HG02973 (cell line): ENCODE results near the gene PARL.
"Not testable (repeated sequence)": the region's sequence is repeated elsewhere in the genome, so short reads cannot be mapped to it uniquely, and the experiment has no call there.

Source experiments
- ATAC-seq: cut with Tn5 transposase; IDR thresholded peaks from one replicate; pipeline ENCODE4 v1.9.1; 2021; ENCODE audit warnings: moderate library complexity; ENCODE audit not compliant: unreplicated experiment

The PARL gene

DNA sequence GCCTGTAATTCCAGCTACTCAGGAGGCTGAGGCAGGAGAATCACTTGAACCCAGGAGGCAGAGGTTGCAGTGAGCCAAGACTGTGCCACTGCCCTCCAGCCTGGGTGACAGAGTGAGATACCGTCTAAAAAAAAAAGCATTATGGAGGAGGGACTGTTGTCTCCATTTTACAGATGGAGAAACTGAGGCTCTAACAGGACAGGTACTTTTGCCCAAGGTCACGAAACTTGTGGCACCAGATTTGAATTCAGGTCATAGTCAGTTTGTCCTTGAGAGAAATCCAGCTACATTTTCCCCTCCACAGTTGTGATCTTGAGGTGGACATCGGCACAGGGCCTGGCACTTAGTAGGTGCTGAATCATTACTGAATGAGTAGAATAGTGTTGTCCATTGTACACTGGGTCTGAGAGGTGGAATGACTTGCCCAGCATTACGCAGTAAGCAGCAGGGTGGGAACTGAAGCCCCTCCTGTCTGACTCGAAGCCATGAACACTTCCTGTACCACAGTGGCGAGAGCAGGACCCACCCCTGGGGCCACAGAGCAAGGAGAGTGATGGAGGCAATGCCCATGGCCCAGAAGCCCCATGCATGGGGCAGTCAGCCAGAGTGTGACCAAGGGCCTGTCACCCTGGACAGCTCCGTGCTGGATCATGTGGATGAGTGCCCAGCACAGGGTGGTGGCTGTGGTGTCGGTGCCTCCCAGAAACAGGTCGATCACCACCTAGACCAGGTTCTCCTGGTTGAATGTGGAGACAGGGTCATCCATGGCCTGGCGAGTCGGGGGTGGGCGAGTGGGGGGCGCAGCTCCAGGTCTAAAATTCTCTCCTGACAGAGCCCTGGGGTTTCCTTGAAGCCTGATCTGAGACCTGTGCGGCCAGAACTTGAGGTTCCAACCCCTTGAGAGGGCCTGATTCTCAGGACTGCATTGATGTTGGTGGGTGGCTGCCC, 20.4 kb upstream of the PARL start:
- no peak for ATAC-seq

GRCh38 chr3:183898028-183898431, 13.3 kb upstream of the PARL start:
- no peak for ATAC-seq

GRCh38 chr3:183897606-183898005, 12.9 kb upstream of the PARL start:
- ATAC-seq, result no peak

GRCh38 chr3:183896610-183897009, 11.9 kb upstream of the PARL start:
- no peak for ATAC-seq

GRCh38 chr3:183896184-183896583, 11.5 kb upstream of the PARL start:
- ATAC-seq, result no peak

DNA sequence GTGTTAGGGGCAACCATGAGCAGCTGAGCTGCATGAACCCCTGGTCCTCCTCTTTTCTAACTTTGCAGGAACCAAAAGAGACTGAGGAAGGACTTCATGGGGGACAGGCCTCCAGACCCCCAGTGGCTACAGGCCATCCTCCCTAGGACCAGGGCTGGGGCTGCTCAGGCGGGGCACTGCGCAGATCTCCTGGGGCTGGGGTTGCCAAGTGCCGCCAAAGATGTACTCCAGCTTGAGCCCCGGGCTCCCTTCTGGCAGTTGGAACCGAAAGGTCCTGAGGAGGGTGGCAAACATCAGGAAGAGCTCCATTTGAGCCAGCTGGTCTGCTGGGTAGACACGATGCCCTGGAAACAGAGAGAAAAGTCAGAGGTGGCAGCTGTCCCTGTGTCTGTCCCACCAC, 11.1 kb upstream of the PARL start:
- no peak for ATAC-seq

DNA sequence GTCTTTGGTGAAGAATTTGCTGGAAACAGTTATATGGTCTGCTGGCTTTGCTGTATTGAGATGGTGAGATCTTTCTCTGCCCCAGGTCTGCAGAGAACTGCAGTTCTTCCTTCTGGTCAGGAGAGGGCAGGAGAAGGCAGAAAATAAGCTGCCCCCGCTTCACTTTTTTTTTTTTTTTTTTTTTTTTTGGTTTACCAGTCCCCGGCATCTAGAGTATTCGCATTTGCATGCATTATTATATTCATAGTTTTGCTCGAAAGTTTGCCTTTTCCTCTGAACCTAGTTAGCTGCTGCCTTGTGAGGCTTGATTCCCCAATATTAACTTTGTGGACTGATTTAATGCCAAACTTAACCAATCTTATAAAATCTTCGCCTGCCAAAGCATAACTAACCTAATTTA, 10.6 kb upstream of the PARL start:
- no peak for ATAC-seq

GRCh38 chr3:183892610-183893214, 8.0 kb upstream of the PARL start:
- no peak for ATAC-seq

- no peak for ATAC-seq
Measured at GRCh38 chr3:183885766-183886165, 1.1 kb upstream of the PARL start.

GRCh38 chr3:183884097-183884426, 618 bp downstream of the PARL start:
- ATAC-seq, result no peak

DNA sequence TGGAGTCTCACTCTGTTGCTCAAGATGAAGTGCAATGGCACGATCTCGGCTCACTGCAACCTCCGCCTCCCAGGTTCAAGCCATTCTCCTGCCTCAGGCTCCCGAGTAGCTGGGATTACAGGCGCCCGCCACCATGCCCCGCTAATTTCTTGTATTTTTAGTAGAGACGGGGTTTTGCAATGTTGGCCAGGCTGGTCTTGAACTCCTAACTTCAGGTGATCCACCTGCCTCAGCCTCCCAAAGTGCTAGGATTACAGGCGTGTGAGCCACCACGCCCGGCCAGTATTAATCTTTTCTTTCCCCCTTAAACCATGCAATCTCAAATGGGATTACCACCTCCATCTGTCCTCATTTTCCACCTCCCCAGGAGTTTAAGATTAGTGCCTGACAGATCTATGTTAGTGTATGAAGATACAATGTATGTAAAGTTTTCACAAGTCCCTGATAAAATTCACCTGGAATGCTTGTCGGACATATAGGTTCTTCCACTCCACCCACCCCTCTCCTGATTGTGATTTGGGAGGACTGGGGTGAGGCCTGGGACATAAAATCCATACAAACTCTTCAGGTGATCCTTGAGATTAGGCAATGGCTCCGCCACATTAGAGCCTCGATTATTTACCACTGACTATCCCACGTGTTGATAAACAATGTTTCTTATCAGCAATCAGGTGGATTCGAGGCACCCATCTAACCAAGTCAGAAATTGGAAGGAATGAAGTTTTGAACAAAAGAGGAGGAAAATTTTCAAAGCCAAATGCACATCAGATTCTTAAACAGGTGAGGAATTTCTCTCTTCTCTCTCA, 1.2 kb downstream of the PARL start:
- no peak for ATAC-seq

DNA sequence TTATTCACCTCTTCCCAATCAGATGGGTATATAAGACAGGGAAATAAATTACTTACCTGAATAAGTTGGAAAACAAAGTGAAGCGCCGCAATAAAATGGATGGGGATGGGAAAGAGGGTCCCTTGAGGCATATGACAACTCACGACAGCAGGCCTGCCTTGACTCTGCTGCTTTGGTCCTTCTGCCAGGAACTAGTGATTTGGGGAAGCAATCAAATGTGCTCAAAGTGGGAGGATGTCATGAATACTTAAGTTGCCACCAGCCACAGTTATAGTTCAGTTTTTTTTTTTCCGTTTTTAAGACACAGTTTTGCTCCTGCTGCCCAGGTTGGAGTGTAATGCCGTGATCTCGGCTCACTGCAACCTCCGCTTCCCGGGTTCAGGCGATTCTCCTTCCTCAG, 4.6 kb downstream of the PARL start:
- ATAC-seq, result no peak

DNA sequence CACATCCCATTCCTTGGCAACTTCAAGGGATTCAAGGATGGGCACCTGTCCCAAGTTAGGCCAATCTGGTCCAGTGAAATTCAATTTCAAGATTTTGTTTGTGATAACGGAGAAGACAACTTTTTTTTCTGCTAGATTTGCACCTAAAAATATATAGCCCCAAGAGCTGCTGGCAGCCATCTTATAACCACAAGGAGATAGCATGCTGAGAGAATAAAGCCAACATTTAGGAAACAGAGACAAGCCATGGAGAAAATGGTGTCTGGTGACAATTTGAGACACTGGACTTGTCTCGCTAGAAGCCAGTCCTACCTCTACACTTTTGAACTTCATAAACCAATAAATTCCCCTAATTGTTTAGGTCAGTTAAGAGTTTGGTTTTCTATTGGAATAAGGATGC, 5.4 kb downstream of the PARL start:
- no peak for ATAC-seq

- ATAC-seq, result no peak
Measured at GRCh38 chr3:183878071-183878470, 6.6 kb downstream of the PARL start.

- ATAC-seq, result not testable (repeated sequence)
Measured at GRCh38 chr3:183877227-183877626, 7.5 kb downstream of the PARL start.

GRCh38 chr3:183875411-183875810, 9.3 kb downstream of the PARL start:
- ATAC-seq, result no peak

GRCh38 chr3:183873914-183874313, 10.8 kb downstream of the PARL start:
- ATAC-seq, result no peak

DNA sequence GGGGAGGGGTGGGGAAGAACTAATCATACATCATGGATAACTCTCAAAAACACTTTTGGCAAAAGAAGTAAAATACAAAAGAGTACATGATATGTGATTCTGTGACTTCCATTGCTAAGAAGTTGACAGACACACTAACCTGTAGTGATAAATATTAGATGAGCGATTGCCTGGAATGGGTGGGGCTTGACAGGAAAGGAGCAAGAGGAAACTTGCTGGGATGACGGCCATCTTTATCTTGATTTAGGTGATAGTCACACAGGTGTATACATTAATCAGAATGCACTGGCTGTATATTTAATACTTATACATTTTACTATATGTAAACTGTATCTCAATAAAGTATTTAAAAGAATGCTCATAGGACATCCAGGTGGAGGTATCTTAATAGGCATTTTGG, 13.1 kb downstream of the PARL start:
- ATAC-seq, result no peak

DNA sequence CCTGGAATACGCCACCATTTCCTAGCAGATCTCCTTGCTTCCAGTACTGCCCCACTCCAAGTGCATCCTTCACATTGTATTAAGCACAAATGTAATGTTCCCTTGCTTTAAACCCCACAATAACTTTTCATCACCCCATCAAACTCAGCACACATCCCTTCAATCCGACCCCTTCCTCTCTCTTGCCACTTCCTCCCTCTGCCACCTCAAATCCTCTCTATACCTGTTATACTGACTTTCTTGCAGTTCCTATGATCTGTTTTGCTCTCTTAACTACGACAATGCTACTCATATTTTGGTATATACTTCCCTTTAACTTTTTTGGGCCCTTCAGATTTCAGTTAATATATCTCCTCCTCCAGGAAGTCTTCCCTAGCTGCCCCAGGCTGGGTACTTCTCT, 14.1 kb downstream of the PARL start:
- no peak for ATAC-seq

DNA sequence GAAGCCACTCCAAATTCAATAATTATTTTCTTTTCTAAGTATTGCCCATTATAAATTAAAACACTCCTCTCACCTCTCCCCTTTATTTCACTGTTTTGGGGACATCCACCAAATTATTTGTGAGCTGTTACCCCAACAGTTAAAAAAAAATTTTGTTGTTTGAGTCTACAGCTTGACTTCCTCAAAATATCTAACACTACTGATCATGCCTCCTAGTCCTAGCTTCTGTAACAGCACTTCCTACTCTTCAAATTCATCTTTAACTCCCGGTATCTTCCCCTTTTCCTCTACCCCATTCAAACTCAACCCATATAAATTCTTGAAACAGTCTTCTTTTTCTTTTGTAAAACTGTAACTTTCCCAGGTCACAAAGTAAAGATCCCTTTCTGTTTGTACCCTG, 15.9 kb downstream of the PARL start:
- ATAC-seq, result no peak

- no peak for ATAC-seq
Measured at GRCh38 chr3:183862610-183863009, 22.1 kb downstream of the PARL start.

DNA sequence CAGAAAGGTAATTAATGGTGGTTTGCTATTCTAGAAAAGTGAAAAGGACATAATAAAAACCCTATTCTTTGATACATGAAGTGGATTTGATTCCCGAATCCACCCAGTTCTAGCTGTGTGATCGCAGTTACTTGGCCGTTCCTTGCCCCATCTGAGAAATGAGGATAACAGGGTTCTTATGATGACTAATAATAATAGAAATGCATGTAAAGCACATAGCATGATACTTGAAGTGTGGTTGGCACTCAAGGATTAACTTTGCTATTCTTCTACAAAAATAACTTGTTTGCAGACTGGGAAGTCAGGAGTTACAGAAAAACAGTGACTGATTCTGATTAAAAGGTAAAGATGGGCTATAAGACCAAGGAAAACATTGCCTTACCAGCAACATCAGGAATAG, 26.8 kb downstream of the PARL start:
- no peak for ATAC-seq
